ENCODE results near the gene CPXCR1. TPM values are rescaled to one million over a fixed set of nuclear protein-coding genes. Genes with fewer than 3 reads are reported as not detected.
"Not testable (repeated sequence)": the region's sequence is repeated elsewhere in the genome, so short reads cannot be mapped to it uniquely, and the experiment has no call there.

Gene CPXCR1
- not detected for total RNA-seq
- not detected for polyA plus RNA-seq

GRCh38 chrX:88746925-88747324, at the start of gene CPXCR1:
Gene CPXCR1 (plus strand): TSS chrX:88747225. CDS start chrX:88753415, 6,190 bp downstream.
- Histone ChIP-seq H3K36me3 (no peaks in the 10 kb centered on the region), H3K4me1 (no peaks in the 10 kb centered on the region), H3K27ac (no peak within 1 kb of the TSS), H3K9me3 (no peaks in the 10 kb centered on the region), H3K27me3 (no peaks in the 10 kb centered on the region), H3K4me3 (no peak within 1 kb of the TSS)
- no peak for DNase-seq
- WGBS, 2 donors = 41 to 64% methylated on average over 3 of the region's 3 CpGs
- TF ChIP-seq POLR2AphosphoS5 (IDR thresholded peaks at IDR 0.05) = no peak
- TF ChIP-seq CTCF (IDR thresholded peaks at IDR 0.05) = no peak
- no peak for TF ChIP-seq POLR2A (IDR thresholded peaks at IDR 0.05)
- TF ChIP-seq EP300 (IDR thresholded peaks at IDR 0.05) = no peak
- intact Hi-C loops (cut with DNase I) = no loop called here

GRCh38 chrX:88735835-88736234, 11.2 kb upstream of the CPXCR1 start:
- Histone ChIP-seq H3K4me1 (no peaks in the 10 kb centered on the region), H3K27ac (no peak overlapping the region), H3K36me3 (no peaks in the 10 kb centered on the region), H3K4me3 (no peak overlapping the region), H3K27me3 (no peaks in the 10 kb centered on the region), H3K9me3 (no peaks in the 10 kb centered on the region)
- 67 to 81% methylated on average over 4 of the region's 4 CpGs for WGBS, 2 donors
- no peak for DNase-seq
- no peak for TF ChIP-seq POLR2A (IDR thresholded peaks at IDR 0.05)
- TF ChIP-seq POLR2AphosphoS5 (IDR thresholded peaks at IDR 0.05) = no peak
- TF ChIP-seq CTCF (IDR thresholded peaks at IDR 0.05) = no peak
- TF ChIP-seq EP300 (IDR thresholded peaks at IDR 0.05) = no peak
- intact Hi-C loops (cut with DNase I) = no loop called here

- H3K36me3 ChIP-seq; H3K27me3 ChIP-seq; DNase-seq; H3K27ac ChIP-seq; H3K9me3 ChIP-seq; H3K4me3 ChIP-seq; H3K4me1 ChIP-seq; intact Hi-C loops (cut with DNase I): not testable (repeated sequence)
- 94 to 97% methylated on average over 11 of the region's 11 CpGs for WGBS, 2 donors
Measured at GRCh38 chrX:88746215-88746614, 810 bp upstream of the CPXCR1 start.

- whole genome bisulfite sequencing, 2 donors = 92 to 93% methylated on average over 5 of the region's 5 CpGs
- DNase-seq; H3K9me3 ChIP-seq; H3K36me3 ChIP-seq; intact Hi-C loops (cut with DNase I); H3K27ac ChIP-seq; H3K27me3 ChIP-seq; H3K4me1 ChIP-seq; H3K4me3 ChIP-seq: not testable (repeated sequence)
Measured at GRCh38 chrX:88752339-88752738, 5.3 kb downstream of the CPXCR1 start.

GRCh38 chrX:88789825-88790224, 42.8 kb downstream of the CPXCR1 start:
- Histone ChIP-seq H3K9me3 (no peaks in the 10 kb centered on the region), H3K36me3 (no peaks in the 10 kb centered on the region), H3K4me3 (no peak overlapping the region), H3K27me3 (no peaks in the 10 kb centered on the region), H3K27ac (no peak overlapping the region), H3K4me1 (no peaks in the 10 kb centered on the region)
- 88 to 89% methylated on average over 4 of the region's 4 CpGs for WGBS, 2 donors
- TF ChIP-seq EP300 (IDR thresholded peaks at IDR 0.05) (no peak), CTCF (IDR thresholded peaks at IDR 0.05) (no peak), POLR2A (IDR thresholded peaks at IDR 0.05) (no peak), POLR2AphosphoS5 (IDR thresholded peaks at IDR 0.05) (no peak)
- DNase-seq = no peak
- intact Hi-C loops (cut with DNase I) = no loop called here

Data from sigmoid colon (tissue), 7 donors.